NCI-H82 (cell line): ENCODE data around the gene TMEM207.
"Not testable (repeated sequence)": the region's sequence is repeated elsewhere in the genome, so short reads cannot be mapped to it uniquely, and the experiment has no call there.

Experiments
- DNase-seq: peaks from one replicate; lab custom pipeline; 2025; lab: John Stamatoyannopoulos, UW

Gene TMEM207

GRCh38 chr3:190449801-190450200, at the start of gene TMEM207:
Gene TMEM207 (minus strand): TSS chr3:190449901. CDS start chr3:190449809, 92 bp downstream.
- no peak for DNase-seq

- no peak for DNase-seq
Measured at GRCh38 chr3:190499122-190499521, 49.4 kb upstream of the TMEM207 start.

DNA sequence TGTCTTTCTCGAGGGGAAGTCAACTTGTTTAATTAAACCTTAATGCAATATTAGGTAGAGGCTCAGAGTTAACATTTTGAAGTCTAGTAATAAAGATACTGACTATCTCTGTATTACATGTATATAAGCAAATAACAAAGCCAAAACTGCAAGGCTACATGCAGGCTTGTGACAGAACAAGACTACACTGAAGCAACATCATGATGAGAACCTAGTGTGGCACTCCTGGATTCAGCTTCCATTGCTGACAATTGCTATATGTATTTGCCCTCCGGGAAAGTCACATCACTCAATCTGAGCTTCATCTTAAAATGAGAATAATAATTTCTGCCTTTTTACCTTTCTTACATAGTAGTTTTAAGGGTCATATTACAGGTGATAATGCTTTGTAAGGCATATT, 48.6 kb upstream of the TMEM207 start:
- no peak for DNase-seq

DNA sequence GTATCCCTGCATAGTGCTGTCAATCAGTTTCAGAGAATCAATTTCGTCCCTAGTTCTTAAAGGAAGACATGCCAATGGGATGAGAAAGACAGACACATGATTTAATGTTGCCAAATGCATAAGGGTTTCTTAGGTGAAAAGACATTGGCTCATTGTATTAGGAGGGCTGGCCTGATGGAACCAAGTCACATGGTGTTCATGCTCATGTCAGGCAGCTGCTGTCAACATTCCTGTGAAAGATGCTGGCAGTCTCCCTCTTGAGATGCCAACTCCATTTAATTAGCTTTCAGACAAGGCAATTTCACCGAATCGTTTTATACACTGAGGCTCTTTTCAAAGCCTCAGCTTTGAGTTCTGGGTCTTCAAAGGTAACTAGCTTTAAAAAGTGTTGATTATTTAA, 48.1 kb upstream of the TMEM207 start:
- peak; percentile 42 for DNase-seq

GRCh38 chr3:190496859-190497258, 47.2 kb upstream of the TMEM207 start:
- no peak for DNase-seq

GRCh38 chr3:190495796-190496195, 46.1 kb upstream of the TMEM207 start:
- no peak for DNase-seq

DNA sequence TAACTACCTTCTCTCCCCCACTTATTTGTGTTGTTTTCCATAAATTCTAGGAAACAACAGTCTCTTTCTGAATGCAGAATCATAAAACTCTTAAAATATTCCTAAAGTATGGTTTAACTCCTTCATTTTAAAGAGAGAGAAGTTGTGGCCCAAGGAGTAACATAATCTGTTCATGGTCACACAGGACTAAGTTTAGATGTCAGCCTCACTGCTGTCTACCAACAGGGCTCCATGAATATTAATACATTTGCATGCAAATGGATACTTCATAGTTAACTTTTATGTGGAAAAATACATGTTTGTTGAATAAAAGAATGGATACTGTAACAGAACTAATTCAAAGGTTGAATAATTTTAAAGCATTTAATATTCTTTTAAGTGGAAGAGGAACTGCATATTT, 45.7 kb upstream of the TMEM207 start:
- no peak for DNase-seq

DNA sequence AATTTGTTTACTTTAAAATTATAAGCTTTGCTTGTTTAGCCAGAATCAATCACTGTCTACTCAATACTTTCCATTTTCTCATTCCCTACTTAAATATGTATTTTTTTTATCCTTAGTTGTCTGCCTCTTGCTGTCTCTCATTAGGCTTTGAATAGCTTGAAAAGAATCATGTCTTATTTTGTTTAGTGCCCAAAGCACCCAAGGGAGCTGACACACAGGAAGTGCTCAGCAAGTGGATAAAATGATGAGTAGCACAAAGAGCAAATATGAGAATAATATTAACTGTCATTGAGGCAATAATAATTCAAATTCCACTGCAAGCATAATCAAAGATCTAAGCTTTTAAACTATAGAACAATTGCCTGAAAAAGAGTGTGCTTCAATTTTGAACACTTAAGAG, 45.2 kb upstream of the TMEM207 start:
- no peak for DNase-seq

- peak; percentile 37 for DNase-seq
Measured at GRCh38 chr3:190492966-190493365, 43.3 kb upstream of the TMEM207 start.

GRCh38 chr3:190492129-190492528, 42.4 kb upstream of the TMEM207 start:
- DNase-seq, result no peak

- no peak for DNase-seq
Measured at GRCh38 chr3:190491533-190492054, 41.9 kb upstream of the TMEM207 start.

DNA sequence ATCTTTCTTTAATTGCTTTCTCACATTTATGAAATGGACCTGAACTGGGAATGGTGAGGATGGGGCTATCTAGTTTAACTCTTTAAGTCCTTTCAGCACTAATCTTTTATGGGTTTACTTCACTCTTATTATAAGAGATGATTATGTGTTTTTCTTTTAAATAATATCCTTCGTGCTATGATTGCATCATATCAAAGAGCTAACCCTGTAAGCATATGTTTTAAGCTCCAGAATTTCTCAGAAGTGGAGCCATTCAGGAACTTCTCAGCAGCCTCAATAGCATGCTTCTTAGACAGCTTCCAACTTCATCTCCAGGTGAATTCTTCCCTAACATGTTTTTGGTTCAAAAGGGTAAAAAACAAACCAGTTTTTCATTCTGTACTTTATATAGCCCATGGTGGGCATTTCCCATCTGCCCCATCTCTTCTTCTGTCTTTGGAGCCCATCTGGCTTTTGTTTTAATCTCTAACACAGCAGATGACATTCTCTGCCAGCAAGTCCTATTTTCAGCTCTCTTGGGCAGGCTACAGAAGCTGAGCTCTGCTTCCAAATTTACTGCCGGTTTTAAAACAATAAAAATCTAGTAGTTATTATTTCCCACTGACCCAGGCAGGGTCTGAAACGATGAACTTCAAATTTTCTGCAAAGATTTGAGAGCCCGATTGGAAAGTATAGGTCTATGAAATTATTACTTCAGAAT, 37.4 kb upstream of the TMEM207 start:
- DNase-seq, result peak; percentile 45

- DNase-seq, result peak; percentile 29
Measured at GRCh38 chr3:190486533-190486864, 36.8 kb upstream of the TMEM207 start.

DNA sequence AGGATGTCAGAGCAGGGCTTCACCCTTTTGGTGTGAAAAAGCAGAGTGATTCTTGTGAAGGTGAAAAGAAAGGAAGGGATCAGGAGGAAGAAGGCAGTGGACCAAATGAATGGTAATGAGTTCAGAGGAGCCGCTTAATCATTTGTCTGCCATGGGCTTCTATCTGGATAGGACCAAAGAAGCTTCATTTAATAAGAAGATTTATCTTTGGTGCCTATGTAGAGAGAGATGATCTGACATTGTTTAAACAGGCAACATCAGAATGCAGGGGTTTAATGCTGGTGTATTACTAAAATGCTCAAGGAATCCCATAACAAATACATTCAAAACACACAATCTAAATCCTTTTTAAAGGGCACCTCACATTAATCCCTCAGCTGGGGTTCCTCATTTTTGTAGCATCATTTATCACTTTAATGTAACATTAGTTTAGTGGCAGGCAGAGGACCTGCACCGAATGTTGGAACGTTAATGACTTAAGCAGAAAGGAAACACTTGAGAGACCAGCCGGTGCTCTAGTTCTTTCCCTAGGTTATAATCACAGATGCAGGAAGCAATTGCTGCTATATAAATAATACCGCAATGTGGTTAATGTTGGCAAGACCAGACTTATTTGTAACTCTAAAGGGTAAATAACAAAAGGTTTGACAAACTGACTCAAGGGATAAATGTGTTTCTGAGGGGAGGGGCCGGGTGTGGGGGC, 36.3 kb upstream of the TMEM207 start:
- DNase-seq, result peak; percentile 20

- DNase-seq, result no peak
Measured at GRCh38 chr3:190481779-190482178, 32.1 kb upstream of the TMEM207 start.

DNA sequence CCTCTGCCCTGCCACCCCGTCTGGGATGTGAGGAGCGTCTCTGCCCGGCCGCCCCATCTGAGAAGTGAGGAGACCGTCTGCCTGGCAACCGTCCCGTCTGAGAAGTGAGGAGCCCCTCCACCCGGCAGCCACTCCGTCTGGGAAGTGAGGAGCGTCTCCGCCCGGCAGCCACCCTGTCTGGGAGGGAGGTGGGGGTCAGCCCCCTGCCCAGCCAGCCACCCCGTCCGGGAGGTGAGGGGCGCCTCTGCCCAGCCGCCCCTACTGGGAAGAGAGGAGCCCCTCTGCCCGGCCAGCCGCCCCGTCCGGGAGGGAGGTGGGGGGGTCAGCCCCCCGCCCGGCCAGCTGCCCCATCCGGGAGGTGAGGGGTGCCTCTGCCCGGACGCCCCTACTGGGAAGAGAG, 23.6 kb upstream of the TMEM207 start:
- not testable (repeated sequence) for DNase-seq

DNA sequence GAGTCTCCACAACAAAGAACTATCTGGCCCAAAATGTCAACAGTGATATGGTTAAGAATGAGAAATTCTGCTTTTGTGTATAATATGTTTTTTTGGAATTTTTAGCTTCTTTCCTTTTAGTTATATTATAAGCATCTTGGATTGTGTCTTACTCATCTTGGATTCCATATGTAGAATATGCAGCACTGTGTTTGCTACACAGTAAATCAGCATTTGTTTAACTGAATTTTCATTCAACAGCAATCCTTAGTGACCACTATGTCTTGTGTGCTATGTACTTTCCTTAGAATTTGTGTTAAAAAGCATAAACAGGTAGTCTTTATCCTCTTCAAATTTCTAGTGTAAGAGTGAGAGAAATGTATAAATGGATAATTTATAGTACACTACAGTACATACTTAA, 18.2 kb upstream of the TMEM207 start:
- DNase-seq, result no peak

- DNase-seq, result no peak
Measured at GRCh38 chr3:190458040-190458439, 8.3 kb upstream of the TMEM207 start.

DNA sequence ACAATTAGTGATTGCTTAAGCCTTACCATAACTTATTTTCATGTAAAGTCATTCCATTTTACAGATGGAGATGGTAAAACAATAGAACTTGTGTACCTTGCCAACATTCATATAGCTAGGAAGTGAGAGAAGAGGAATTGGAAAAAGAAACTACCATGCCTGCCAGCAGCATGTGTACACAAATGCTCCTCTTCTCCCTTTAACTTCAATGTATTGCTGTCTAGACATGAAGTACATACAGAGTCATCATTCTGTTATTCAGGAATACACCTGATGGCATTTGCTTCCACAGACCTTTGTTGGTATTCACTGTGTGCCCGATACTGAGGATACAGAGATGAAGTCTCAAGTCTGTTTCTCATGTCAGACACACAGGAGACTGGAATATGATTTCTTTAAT, 7.1 kb upstream of the TMEM207 start:
- DNase-seq, result no peak

DNA sequence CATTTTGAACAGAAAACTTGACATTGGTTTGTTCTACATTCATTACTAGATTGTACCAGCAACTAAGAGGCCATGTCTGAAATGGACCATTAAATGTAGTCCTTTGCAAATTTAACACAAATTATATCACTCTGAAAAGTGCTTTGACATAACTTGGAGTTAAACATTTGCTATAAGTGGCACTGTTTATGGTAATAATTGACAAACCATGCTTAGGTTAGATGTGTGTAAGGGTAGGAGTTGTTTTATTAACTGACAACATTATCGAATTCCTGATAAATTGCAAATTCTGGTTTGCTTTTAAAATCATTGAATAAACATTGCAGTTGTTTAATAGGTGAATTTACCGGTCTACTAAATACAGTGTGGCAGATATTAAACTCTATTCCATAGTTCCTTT, 6.1 kb upstream of the TMEM207 start:
- DNase-seq, result no peak

GRCh38 chr3:190448256-190448655, 1.4 kb downstream of the TMEM207 start:
- DNase-seq, result no peak

- DNase-seq, result no peak
Measured at GRCh38 chr3:190446573-190447279, 3.0 kb downstream of the TMEM207 start.

DNA sequence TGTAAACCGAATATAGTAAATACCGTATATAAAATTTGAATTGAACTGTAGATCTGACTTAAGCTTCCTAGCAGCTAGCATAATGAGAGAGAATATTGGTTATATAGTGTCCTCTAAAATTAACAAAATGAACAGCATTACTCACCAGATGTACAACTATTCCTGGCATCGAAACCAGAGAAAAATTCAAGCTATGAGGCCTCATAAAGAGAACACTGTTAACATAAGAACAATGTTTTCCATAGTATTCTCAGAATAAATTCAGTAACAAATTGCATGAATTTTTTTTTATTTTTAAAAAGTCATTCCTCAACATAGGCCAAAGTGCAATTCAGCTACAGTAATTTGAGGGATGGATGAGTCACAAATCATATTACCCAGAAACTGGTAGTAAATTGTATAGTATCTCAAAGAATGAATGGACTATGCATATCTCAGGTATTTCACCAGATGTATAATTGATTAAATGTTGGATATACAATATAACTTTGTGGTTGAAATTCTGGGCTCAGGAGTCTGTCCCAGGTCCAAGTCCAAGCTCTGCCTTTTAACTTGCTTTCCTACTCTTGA, 5.0 kb downstream of the TMEM207 start:
- DNase-seq, result no peak
